HUES64 (cell line): ENCODE results near the gene DCUN1D1.
"Not testable (repeated sequence)": the region's sequence is repeated elsewhere in the genome, so short reads cannot be mapped to it uniquely, and the experiment has no call there.

Experiments used
- H3K27ac ChIP-seq: 2 replicates; pipeline ENCODE4 v1.7.0; 2013; ENCODE audit warnings: low read depth, low read length, inconsistent platforms
- H3K27me3 ChIP-seq: 2 replicates; pipeline ENCODE4 v1.6.1; 2013; ENCODE audit warnings: mild to moderate bottlenecking, low read length; ENCODE audit not compliant: insufficient read depth
- H3K36me3 ChIP-seq: 2 replicates; pipeline ENCODE4 v1.6.1; 2013; ENCODE audit warnings: mild to moderate bottlenecking, low read length; ENCODE audit not compliant: insufficient read depth
- H3K4me1 ChIP-seq: 2 replicates; pipeline ENCODE4 v1.6.1; 2013; ENCODE audit warnings: mild to moderate bottlenecking, low read length, moderate library complexity; ENCODE audit not compliant: insufficient read depth
- H3K4me3 ChIP-seq: 2 replicates; pipeline ENCODE4 v1.5.1; 2013; ENCODE audit warnings: mild to moderate bottlenecking, low read length, moderate library complexity
- H3K9ac ChIP-seq: 2 replicates; pipeline ENCODE4 v1.6.1; 2013; ENCODE audit warnings: mild to moderate bottlenecking, low read depth, low read length
- H3K9me3 ChIP-seq: 2 replicates; pipeline ENCODE4 v1.6.1; 2013; ENCODE audit warnings: low read depth, low read length; ENCODE audit not compliant: insufficient read depth
- WGBS: fragments of 150-250, 120-280 bp; methylation state at CpG from one replicate; pipeline ENCODE4 v1.1.7; 2013; ENCODE audit warnings: missing lambda C conversion rate; 5-methylcytosine and 5-hydroxymethylcytosine counted together

DCUN1D1 gene

GRCh38 chr3:182999767-183000166, 19.4 kb upstream of the DCUN1D1 start:
- 91% methylated on average over 1 of the region's 1 CpG for WGBS
- H3K36me3 ChIP-seq: no peaks in the 10 kb centered on the region
- H3K4me1 ChIP-seq: no peaks in the 10 kb centered on the region
- no peak overlapping the region for H3K27ac ChIP-seq
- no peak overlapping the region for H3K9ac ChIP-seq
- no peaks in the 10 kb centered on the region for H3K9me3 ChIP-seq
- H3K4me3 ChIP-seq: no peak overlapping the region
- H3K27me3 ChIP-seq: no peaks in the 10 kb centered on the region

GRCh38 chr3:182993486-182994201, 13.3 kb upstream of the DCUN1D1 start:
- not testable (repeated sequence) for H3K4me3 ChIP-seq, H3K36me3 ChIP-seq, H3K27me3 ChIP-seq, H3K9ac ChIP-seq, H3K4me1 ChIP-seq, H3K27ac ChIP-seq, H3K9me3 ChIP-seq
- WGBS: 94% methylated on average over 3 of the region's 4 CpGs

GRCh38 chr3:182989566-182989965, 9.2 kb upstream of the DCUN1D1 start:
- Histone ChIP-seq H3K36me3 (no peaks in the 10 kb centered on the region), H3K4me3 (no peak overlapping the region), H3K27me3 (no peaks in the 10 kb centered on the region), H3K9ac (no peak overlapping the region), H3K9me3 (no peaks in the 10 kb centered on the region), H3K4me1 (no peaks in the 10 kb centered on the region), H3K27ac (no peak overlapping the region)
- WGBS: 95% methylated on average over 3 of the region's 3 CpGs

- Histone ChIP-seq H3K4me1 (no peaks in the 10 kb centered on the region; the same call in 1 of the 2 replicates), H3K9me3 (no peaks in the 10 kb centered on the region), H3K9ac (no peak overlapping the region)
Observed at GRCh38 chr3:182986021-182986420, 5.7 kb upstream of the DCUN1D1 start.

GRCh38 chr3:182983876-182984275, 3.5 kb upstream of the DCUN1D1 start:
- Histone ChIP-seq H3K9ac (no peak overlapping the region), H3K9me3 (no peaks in the 10 kb centered on the region), H3K4me1 (peaks cover 3% of the 10 kb centered on the region), H3K27me3 (no peaks in the 10 kb centered on the region), H3K36me3 (no peaks in the 10 kb centered on the region), H3K4me3 (no peak overlapping the region), H3K27ac (no peak overlapping the region)

More at GRCh38 chr3:182986021-182986420, 5.7 kb upstream of the DCUN1D1 start:
- Histone ChIP-seq H3K36me3 (no peaks in the 10 kb centered on the region), H3K27ac (no peak overlapping the region), H3K4me3 (no peak overlapping the region), H3K27me3 (no peaks in the 10 kb centered on the region)
- 91% methylated on average over 6 of the region's 6 CpGs for WGBS

GRCh38 chr3:182981038-182981380, 671 bp upstream of the DCUN1D1 start:
- peak overlapping the region; percentile 94 for H3K4me3 ChIP-seq
- H3K36me3 ChIP-seq: no peaks in the 10 kb centered on the region
- no peaks in the 10 kb centered on the region for H3K9me3 ChIP-seq
- no peaks in the 10 kb centered on the region for H3K27me3 ChIP-seq
- 80% methylated on average over 10 of the region's 10 CpGs for WGBS
- no peak overlapping the region for H3K27ac ChIP-seq
- no peak overlapping the region for H3K9ac ChIP-seq
- peaks cover 13% of the 10 kb centered on the region for H3K4me1 ChIP-seq

- H3K4me1 ChIP-seq: peaks cover 16% of the 10 kb centered on the region
- WGBS: 2% methylated on average over 14 of the region's 29 CpGs
- H3K4me3 ChIP-seq: peak overlapping the region; percentile 94
- H3K27ac ChIP-seq: peak overlapping the region; percentile 73
- no peaks in the 10 kb centered on the region for H3K27me3 ChIP-seq
- no peaks in the 10 kb centered on the region for H3K9me3 ChIP-seq
- peak overlapping the region; percentile 81 for H3K9ac ChIP-seq
- no peaks in the 10 kb centered on the region for H3K36me3 ChIP-seq
Observed at GRCh38 chr3:182979674-182980191, 605 bp downstream of the DCUN1D1 start.

GRCh38 chr3:182979103-182979673, 1.1 kb downstream of the DCUN1D1 start:
- Histone ChIP-seq H3K9ac (peak overlapping the region; percentile 81), H3K27ac (peak overlapping the region; percentile 73), H3K27me3 (no peaks in the 10 kb centered on the region), H3K9me3 (no peaks in the 10 kb centered on the region), H3K36me3 (no peaks in the 10 kb centered on the region), H3K4me1 (peaks cover 17% of the 10 kb centered on the region), H3K4me3 (peak overlapping the region; percentile 94)
- 3% methylated on average over 10 of the region's 10 CpGs for WGBS

- Histone ChIP-seq H3K27me3 (no peaks in the 10 kb centered on the region), H3K27ac (no peak overlapping the region), H3K9me3 (no peaks in the 10 kb centered on the region), H3K4me1 (peaks cover 17% of the 10 kb centered on the region), H3K4me3 (peak overlapping the region; percentile 94), H3K36me3 (no peaks in the 10 kb centered on the region), H3K9ac (peak overlapping the region; percentile 81; the same call in 1 of the 2 replicates)
- WGBS: 53% methylated on average over 5 of the region's 5 CpGs
Observed at GRCh38 chr3:182978387-182978786, 2.0 kb downstream of the DCUN1D1 start.

- Histone ChIP-seq H3K4me1 (peaks cover 29% of the 10 kb centered on the region), H3K27ac (no peak overlapping the region), H3K36me3 (no peaks in the 10 kb centered on the region), H3K9ac (no peak overlapping the region), H3K9me3 (no peaks in the 10 kb centered on the region), H3K27me3 (no peaks in the 10 kb centered on the region), H3K4me3 (no peak overlapping the region)
- 99% methylated on average over 4 of the region's 5 CpGs for WGBS
Observed at GRCh38 chr3:182973047-182973446, 7.3 kb downstream of the DCUN1D1 start.

- Histone ChIP-seq H3K4me1 (peaks cover 31% of the 10 kb centered on the region), H3K27me3 (no peaks in the 10 kb centered on the region), H3K9me3 (no peaks in the 10 kb centered on the region), H3K27ac (no peak overlapping the region), H3K9ac (no peak overlapping the region), H3K4me3 (no peak overlapping the region), H3K36me3 (no peaks in the 10 kb centered on the region)
- 92% methylated on average over 5 of the region's 6 CpGs for WGBS
Observed at GRCh38 chr3:182972387-182972786, 8.0 kb downstream of the DCUN1D1 start.
